HepG2 (cell line): ENCODE results near the gene FCHSD1. TPM values are rescaled to one million over a fixed set of nuclear protein-coding genes. Genes with fewer than 3 reads are reported as not detected.
A peak's percentile ranks its signal among the peaks of the same experiment; 100 is the strongest.

ENCODE experiments used
- FOXK1 ChIP-seq: sonication (generic); formaldehyde crosslinking; IDR thresholded peaks from 2 replicates; pipeline ENCODE4 v1.4.0; 2020; ENCODE audit warnings: low read depth, missing genetic modification reagents, borderline replicate concordance
- FOXP4 ChIP-seq: sonication (generic); formaldehyde crosslinking; IDR thresholded peaks from 2 replicates; pipeline ENCODE4 v1.4.0; 2020; ENCODE audit warnings: missing genetic modification reagents
- HOXA3 ChIP-seq: sonication (generic); formaldehyde crosslinking; IDR thresholded peaks from 2 replicates; pipeline ENCODE4 v1.5.0; 2020; ENCODE audit warnings: missing genetic modification reagents
- IRX3 ChIP-seq: sonication (generic); formaldehyde crosslinking; IDR thresholded peaks from 2 replicates; pipeline ENCODE4 v1.8.1; 2023; ENCODE audit warnings: mild to moderate bottlenecking, low read depth, missing genetic modification reagents, borderline replicate concordance
- KDM4B ChIP-seq: sonication (generic); formaldehyde crosslinking; IDR thresholded peaks from 2 replicates; pipeline ENCODE4 v1.4.0; 2020; ENCODE audit warnings: missing genetic modification reagents
- MBD4 ChIP-seq: IDR thresholded peaks from 2 replicates; pipeline ENCODE4 v1.6.1; 2012; ENCODE audit warnings: low read length, inconsistent platforms, borderline replicate concordance
- MBNL3 ChIP-seq: fragments of 250-450 bp; sonication (Bioruptor Pico); conservative IDR thresholded peaks from 2 replicates; pipeline ENCODE4 v1.8.0; 2022; ENCODE audit warnings: mild to moderate bottlenecking, inconsistent platforms
- MLXIP ChIP-seq: sonication (generic); formaldehyde crosslinking; IDR thresholded peaks from 2 replicates; pipeline ENCODE4 v1.9.0; 2021; ENCODE audit warnings: missing genetic modification reagents, borderline replicate concordance
- NCOA1 ChIP-seq: sonication (generic); formaldehyde crosslinking; IDR thresholded peaks from 2 replicates; pipeline ENCODE4 v1.9.0; 2021; ENCODE audit warnings: missing genetic modification reagents
- NFE2 ChIP-seq: sonication (generic); formaldehyde crosslinking; IDR thresholded peaks from 2 replicates; pipeline ENCODE4 v1.4.0; 2020; ENCODE audit warnings: missing genetic modification reagents
- NKX3-1 ChIP-seq: sonication (generic); formaldehyde crosslinking; IDR thresholded peaks from 2 replicates; pipeline ENCODE4 v1.5.0; 2020; ENCODE audit warnings: missing genetic modification reagents
- RARA ChIP-seq: IDR thresholded peaks from 2 replicates; pipeline ENCODE4 v1.6.1; 2016; ENCODE audit warnings: missing genetic modification reagents, missing compliant biosample characterization
- RFXAP ChIP-seq: sonication (generic); formaldehyde crosslinking; IDR thresholded peaks from 2 replicates; pipeline ENCODE4 v1.4.0; 2020; ENCODE audit warnings: missing genetic modification reagents, borderline replicate concordance
- ZNF12 ChIP-seq: sonication (generic); formaldehyde crosslinking; IDR thresholded peaks from 2 replicates; pipeline ENCODE4 v1.5.0; 2020; ENCODE audit warnings: missing genetic modification reagents
- ZNF207 ChIP-seq: fragments of 450-650 bp; IDR thresholded peaks from 2 replicates; pipeline ENCODE4 v1.6.1; 2016; ENCODE audit warnings: antibody characterized with exemption, borderline replicate concordance
- ZNF34 ChIP-seq: sonication (generic); formaldehyde crosslinking; IDR thresholded peaks from 2 replicates; pipeline ENCODE4 v1.4.0; 2020; ENCODE audit warnings: mild to moderate bottlenecking, missing genetic modification reagents, borderline replicate concordance
- ZNF441 ChIP-seq: sonication (generic); formaldehyde crosslinking; IDR thresholded peaks from 2 replicates; pipeline ENCODE4 v1.7.0; 2021; ENCODE audit warnings: missing genetic modification reagents, borderline replicate concordance
- ZNF598 ChIP-seq: sonication (generic); formaldehyde crosslinking; IDR thresholded peaks from 2 replicates; pipeline ENCODE4 v1.5.1; 2020; ENCODE audit warnings: mild to moderate bottlenecking, missing genetic modification reagents, borderline replicate concordance
- ZNF644 ChIP-seq: IDR thresholded peaks from 2 replicates; pipeline ENCODE4 v1.6.1; 2016; ENCODE audit warnings: low read depth
- ZNF800 ChIP-seq: sonication (generic); formaldehyde crosslinking; IDR thresholded peaks from 2 replicates; pipeline ENCODE4 v1.4.0; 2020; ENCODE audit warnings: missing genetic modification reagents
- ZSCAN22 ChIP-seq: sonication (generic); formaldehyde crosslinking; IDR thresholded peaks from 2 replicates; pipeline ENCODE4 v1.4.0; 2020; ENCODE audit warnings: mild to moderate bottlenecking, missing genetic modification reagents
- ZXDC ChIP-seq: sonication (generic); formaldehyde crosslinking; IDR thresholded peaks from 2 replicates; pipeline ENCODE4 v1.5.0; 2020; ENCODE audit warnings: mild to moderate bottlenecking, missing genetic modification reagents
- polyA plus RNA-seq, 8 experiments: library from polyadenylated mRNA; depleted of rRNA in 3 of 8; stranded (reverse) in 7 of 8; unstranded in 1 of 8; fragments of >200 nt; fragmentation: Illumina TruSeq in 4 of 8; extraction: Trizol in 4 of 8; gene quantifications; 2 replicates each; pipeline versions ENCODE4 v1.2.1 to v1.2.3, GENCODE V29; 2011 to 2016; ENCODE audit warnings: low read depth in 4 of 8, missing spikeins in 1 of 8, mixed read lengths in 1 of 8; ENCODE audit not compliant: insufficient read depth in 1 of 8
- total RNA-seq, 5 experiments: library from RNA; depleted of rRNA; stranded (reverse); fragments of >200 nt; fragmentation: Illumina TruSeq; extraction: Trizol; gene quantifications; 2 replicates each; pipeline ENCODE4 v1.2.3, GENCODE V29; 2016; ENCODE audit warnings: low read depth in 1 of 5

The FCHSD1 gene
- total and polyA plus RNA-seq, 2 of the 13 experiments (the other 11 are each of a cell fraction or from before 2014, with no cell fraction given), result 5.5 to 15.4 TPM

- no peak for TF ChIP-seq ZSCAN22
- no peak; the same call in 1 of the 2 replicates for TF ChIP-seq MBD4
- no peak for TF ChIP-seq KDM4B (CRISPR knock-in tag)
- peak; percentile 59; the same call in 1 of the 2 replicates for TF ChIP-seq FOXK1 (CRISPR knock-in tag)
- TF ChIP-seq RARA (CRISPR knock-in tag), result peak; percentile 82
- no peak for TF ChIP-seq ZNF207
- TF ChIP-seq MLXIP (CRISPR knock-in tag), result no peak
- no peak for TF ChIP-seq IRX3
- TF ChIP-seq HOXA3 (CRISPR knock-in tag), result peak; percentile 34; the same call in 1 of the 2 replicates
- no peak for TF ChIP-seq NCOA1
- peak; percentile 79 for TF ChIP-seq ZNF644 (CRISPR knock-in tag)
- TF ChIP-seq FOXP4, result peak; percentile 78
- TF ChIP-seq ZNF598, result no peak
- no peak for TF ChIP-seq NFE2 (CRISPR knock-in tag)
- TF ChIP-seq ZNF441 (CRISPR knock-in tag), result no peak
- no peak for TF ChIP-seq RFXAP (CRISPR knock-in tag)
- no peak for TF ChIP-seq ZNF34 (CRISPR knock-in tag)
- TF ChIP-seq ZNF12 (CRISPR knock-in tag), result no peak
- no peak for TF ChIP-seq ZXDC (CRISPR knock-in tag)
- no peak for TF ChIP-seq ZNF800 (CRISPR knock-in tag)
- TF ChIP-seq MBNL3 (CRISPR knock-in tag), result no peak
- no peak for TF ChIP-seq NKX3-1 (CRISPR knock-in tag)
Measured at GRCh38 chr5:141590127-141590526, 61.1 kb downstream of the FCHSD1 start (continued).
